IPS-15b (cell line): ENCODE measurements around the gene PAQR7.
A peak's percentile ranks its signal among the peaks of the same experiment; 100 is the strongest.

ENCODE experiments used
- H3K27me3 ChIP-seq: one replicate; pipeline ENCODE4 v1.6.1; 2013; ENCODE audit warnings: low read length; ENCODE audit not compliant: control insufficient read depth, insufficient read depth
- H3K36me3 ChIP-seq: one replicate; pipeline ENCODE4 v1.6.1; 2013; ENCODE audit warnings: low read length; ENCODE audit not compliant: control insufficient read depth, insufficient read depth
- H3K4me1 ChIP-seq: one replicate; pipeline ENCODE4 v1.6.1; 2013; ENCODE audit warnings: mild to moderate bottlenecking, low read length; ENCODE audit not compliant: control insufficient read depth, insufficient read depth
- H3K4me3 ChIP-seq: one replicate; pipeline ENCODE4 v1.5.1; 2013; ENCODE audit warnings: low read depth, low read length
- H3K9ac ChIP-seq: one replicate; pipeline ENCODE4 v1.6.1; 2013; ENCODE audit warnings: low read depth, mild to moderate bottlenecking, low read length
- H3K9me3 ChIP-seq: one replicate; pipeline ENCODE4 v1.6.1; 2013; ENCODE audit warnings: mild to moderate bottlenecking, low read length; ENCODE audit not compliant: control insufficient read depth, insufficient read depth

The PAQR7 gene

DNA sequence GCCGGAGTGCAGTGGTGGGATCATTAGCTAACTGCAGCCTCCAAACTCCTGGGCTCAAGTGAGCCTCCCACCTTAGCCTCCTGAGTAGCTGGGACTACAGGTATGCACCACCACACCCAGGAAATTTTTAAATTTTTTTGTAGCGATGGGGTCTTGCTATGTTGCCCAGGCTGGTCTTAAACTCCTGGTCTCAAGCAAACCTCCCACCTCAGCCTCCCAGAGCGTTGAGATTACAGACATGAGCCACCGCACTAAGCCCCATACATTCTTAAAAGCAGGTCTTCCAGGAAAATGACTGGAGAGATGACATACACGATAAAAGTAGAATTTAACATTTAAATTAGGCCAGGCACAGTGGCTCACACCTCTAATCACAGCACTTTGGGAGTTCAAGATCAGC lies 42.4 kb downstream of the PAQR7 start:
- Histone ChIP-seq H3K36me3 (peaks cover 25% of the 10 kb centered on the region), H3K4me3 (no peak overlapping the region)

DNA sequence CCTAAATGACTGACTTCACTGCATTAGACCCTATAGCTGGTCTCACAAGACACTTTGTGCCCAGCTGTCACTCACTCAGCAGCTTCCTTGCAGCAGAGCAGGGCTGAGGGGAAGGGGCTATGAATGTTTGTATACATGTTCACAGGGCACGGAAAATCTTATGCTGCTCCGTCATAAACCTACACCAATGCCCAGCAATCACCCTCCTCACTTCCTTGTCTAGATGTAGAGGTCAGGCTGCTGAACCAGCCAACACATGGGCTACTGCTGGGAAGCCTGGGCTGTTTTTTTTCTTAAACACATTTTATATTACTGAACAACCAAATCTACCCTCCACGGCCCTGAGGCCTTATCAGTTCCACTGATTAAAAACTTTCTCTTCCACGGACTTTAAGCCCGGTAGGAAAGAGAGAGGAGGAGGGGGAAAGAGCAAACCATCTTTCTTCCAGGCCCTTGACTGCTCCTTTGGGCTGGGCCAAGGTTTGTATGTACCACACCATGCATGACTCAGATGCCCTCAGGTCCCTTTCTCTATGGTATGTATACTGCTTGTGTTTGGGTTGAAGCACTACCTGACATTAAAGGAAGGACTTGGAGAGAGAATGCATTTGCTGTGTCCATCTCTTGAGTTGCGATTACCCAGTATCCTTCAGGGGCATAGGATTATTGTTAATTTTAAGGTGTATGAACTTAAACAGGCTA lies 43.0 kb downstream of the PAQR7 start:
- H3K4me3 ChIP-seq = no peak overlapping the region

More for the DNA sequence above, 42.4 kb downstream of the PAQR7 start:
- Histone ChIP-seq H3K4me1 (no peaks in the 10 kb centered on the region), H3K27me3 (no peaks in the 10 kb centered on the region), H3K9me3 (no peaks in the 10 kb centered on the region), H3K9ac (no peak overlapping the region)

DNA sequence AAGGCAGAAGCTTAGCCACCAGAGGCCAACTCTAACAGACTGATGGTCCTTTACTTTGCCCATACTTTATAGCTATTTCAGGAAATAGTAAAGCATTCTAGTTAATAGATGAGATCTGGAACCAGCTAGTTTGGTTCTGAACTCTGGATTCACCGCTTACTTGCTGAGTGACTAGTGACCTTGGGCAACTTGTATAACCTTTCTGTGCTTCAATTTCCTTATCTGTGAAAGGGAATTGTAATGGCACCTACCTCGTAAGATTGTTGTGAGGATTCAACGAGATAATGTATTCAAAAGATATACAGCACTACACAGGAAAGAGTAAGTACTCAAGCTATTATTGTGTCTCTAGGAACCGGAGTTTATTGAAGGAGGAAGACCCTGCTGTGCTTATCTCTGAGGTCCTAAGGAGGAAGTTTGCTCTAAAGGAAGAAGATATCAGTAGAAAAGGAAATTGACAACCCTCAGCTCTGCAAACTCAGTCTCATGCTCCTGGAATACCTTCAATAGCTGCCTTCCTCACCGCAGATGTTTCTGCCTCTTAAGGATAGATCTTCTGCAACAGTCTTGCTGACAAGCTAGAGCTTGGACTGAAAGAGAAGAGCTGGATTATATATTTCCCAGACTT lies 43.8 kb downstream of the PAQR7 start:
- Histone ChIP-seq H3K9me3 (no peaks in the 10 kb centered on the region), H3K4me1 (no peaks in the 10 kb centered on the region), H3K36me3 (peaks cover 28% of the 10 kb centered on the region), H3K27me3 (no peaks in the 10 kb centered on the region), H3K9ac (no peak overlapping the region), H3K4me3 (no peak overlapping the region)

More for the DNA sequence above, 43.0 kb downstream of the PAQR7 start:
- Histone ChIP-seq H3K9ac (no peak overlapping the region), H3K4me1 (no peaks in the 10 kb centered on the region), H3K27me3 (no peaks in the 10 kb centered on the region), H3K36me3 (peaks cover 26% of the 10 kb centered on the region), H3K9me3 (no peaks in the 10 kb centered on the region)

DNA sequence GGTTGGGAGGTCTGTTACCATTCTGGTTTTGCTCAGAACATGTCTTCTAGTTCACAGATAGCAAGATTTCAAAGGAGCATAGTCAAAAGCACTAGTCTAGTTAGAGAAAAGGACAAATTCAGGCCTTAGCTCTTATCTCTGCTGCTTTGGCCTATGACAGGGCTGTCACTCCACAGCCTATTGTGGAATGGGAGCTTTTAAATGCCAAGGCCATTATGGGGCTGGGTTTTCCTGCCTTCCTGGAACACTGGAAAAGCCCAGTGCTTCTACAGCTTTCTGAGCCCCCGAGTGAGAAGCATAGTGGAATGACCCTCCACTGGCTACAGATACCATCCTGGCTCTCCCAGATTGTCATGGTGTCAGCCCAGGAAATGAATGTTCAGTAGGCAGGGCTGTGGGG lies 46.5 kb downstream of the PAQR7 start:
- Histone ChIP-seq H3K9me3 (no peaks in the 10 kb centered on the region), H3K4me3 (no peak overlapping the region), H3K27me3 (no peaks in the 10 kb centered on the region), H3K9ac (no peak overlapping the region), H3K4me1 (no peaks in the 10 kb centered on the region), H3K36me3 (peaks cover 24% of the 10 kb centered on the region)

DNA sequence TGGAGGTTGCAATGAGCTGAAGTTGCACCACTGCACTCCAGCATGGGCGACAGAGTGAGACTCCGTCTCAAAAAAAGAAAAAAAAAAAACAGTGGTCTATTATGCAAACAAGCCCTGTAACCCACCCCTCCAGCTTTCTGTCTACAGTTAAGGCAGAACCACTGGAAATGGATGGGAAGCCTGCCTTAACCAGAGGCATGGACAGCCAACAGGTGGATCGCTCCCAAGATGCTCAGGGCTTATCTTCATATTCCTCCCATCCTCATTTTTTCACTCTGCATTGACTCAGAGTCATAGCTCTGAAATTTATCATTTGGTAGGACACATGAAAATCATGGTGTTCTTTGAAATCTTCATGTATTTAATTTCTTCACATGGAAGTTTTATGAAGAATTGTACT lies 47.0 kb downstream of the PAQR7 start:
- no peaks in the 10 kb centered on the region for H3K9me3 ChIP-seq
- H3K4me1 ChIP-seq = no peaks in the 10 kb centered on the region
- no peak overlapping the region for H3K9ac ChIP-seq
- H3K36me3 ChIP-seq = peaks cover 24% of the 10 kb centered on the region
- H3K27me3 ChIP-seq = no peaks in the 10 kb centered on the region
- H3K4me3 ChIP-seq = no peak overlapping the region

DNA sequence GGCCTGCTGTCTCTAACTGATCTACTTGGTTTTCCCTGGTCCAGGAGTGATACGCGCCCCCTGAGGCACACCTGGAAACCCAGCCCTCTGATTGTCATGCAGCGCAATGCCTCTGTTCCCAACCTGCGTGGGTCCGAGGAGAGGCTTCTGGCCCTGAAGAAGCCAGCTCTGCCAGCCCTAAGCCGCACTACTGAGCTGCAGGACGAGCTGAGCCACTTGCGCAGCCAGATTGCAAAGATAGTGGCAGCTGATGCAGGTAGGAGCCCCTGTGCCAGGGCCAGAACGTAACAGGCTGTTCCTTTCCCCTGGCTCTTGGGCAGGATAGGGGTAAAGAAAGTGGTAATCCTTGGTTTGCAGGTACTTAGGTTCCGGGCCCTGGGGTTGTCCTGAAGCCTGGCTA lies 48.9 kb downstream of the PAQR7 start:
- Histone ChIP-seq H3K27me3 (peaks cover 5% of the 10 kb centered on the region), H3K9me3 (no peaks in the 10 kb centered on the region), H3K9ac (no peak overlapping the region), H3K36me3 (peaks cover 17% of the 10 kb centered on the region), H3K4me3 (no peak overlapping the region), H3K4me1 (no peaks in the 10 kb centered on the region)

DNA sequence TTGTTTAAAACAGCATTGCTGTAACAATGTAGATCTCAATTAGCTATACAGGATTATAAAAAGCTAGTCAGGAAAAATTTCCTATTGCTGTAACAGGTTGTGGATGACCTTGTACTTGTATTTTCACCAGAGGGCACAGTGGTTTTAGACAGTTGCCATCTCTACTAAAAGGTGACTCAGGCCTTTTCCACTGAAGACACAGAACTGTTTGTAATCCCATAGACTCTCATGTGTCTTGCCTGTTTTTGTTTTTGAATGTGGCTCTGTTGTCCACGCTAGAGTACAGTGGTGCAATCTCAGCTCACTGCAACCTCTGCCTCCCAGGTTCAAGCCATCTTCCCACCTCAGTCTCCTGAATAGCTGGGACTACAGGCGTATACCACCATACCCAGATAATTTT lies 49.9 kb downstream of the PAQR7 start:
- H3K9me3 ChIP-seq = no peaks in the 10 kb centered on the region
- H3K4me3 ChIP-seq = no peak overlapping the region
- peaks cover 17% of the 10 kb centered on the region for H3K36me3 ChIP-seq
- no peaks in the 10 kb centered on the region for H3K4me1 ChIP-seq
- no peak overlapping the region for H3K9ac ChIP-seq
- H3K27me3 ChIP-seq = peaks cover 11% of the 10 kb centered on the region

DNA sequence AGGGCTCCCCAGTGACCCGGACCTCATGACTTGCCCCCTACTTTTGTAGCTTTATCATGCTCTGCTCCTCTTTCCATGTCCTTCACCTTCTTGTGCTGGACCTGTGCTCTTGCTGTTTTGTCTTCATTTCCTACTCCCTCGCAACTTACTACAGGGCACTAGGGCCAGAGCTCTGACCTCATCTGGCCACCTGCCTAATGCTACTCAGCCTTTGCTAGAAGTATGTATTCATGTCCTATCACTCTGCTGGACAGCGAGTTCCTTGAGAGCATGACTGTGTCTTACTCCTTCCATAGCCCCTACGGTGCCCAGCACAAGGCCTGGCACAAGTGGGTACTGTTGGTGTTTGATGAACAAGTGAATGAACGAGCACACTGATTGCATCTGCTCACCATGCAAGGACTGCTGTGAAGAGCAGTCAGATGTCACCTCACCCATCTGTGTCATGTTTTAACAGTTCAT lies 53.8 kb downstream of the PAQR7 start:
- H3K4me3 ChIP-seq = no peak overlapping the region
- peaks cover 9% of the 10 kb centered on the region for H3K4me1 ChIP-seq
- peaks cover 4% of the 10 kb centered on the region for H3K36me3 ChIP-seq
- no peaks in the 10 kb centered on the region for H3K9me3 ChIP-seq
- H3K9ac ChIP-seq = no peak overlapping the region
- H3K27me3 ChIP-seq = peaks cover 11% of the 10 kb centered on the region

DNA sequence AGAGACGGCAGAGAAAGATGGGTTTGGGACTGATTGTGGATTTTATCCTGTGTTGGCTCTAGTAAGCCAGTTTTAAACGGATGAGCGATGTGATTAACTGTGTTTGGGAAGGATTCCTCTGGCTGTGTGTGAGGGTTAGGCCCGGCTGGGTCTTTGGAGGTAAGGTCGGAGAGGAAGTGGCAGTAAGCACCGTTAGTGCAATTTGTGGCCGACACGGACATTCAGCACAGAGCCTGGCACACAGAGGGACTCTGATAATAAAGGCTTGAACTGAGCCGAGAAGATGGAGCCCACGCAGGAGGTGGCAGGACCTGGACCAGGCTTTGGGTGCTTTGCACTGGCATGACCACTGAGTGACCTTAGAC lies 54.4 kb downstream of the PAQR7 start:
- Histone ChIP-seq H3K27me3 (peaks cover 11% of the 10 kb centered on the region), H3K4me3 (peak overlapping the region; percentile 95), H3K4me1 (peaks cover 9% of the 10 kb centered on the region), H3K36me3 (peaks cover 4% of the 10 kb centered on the region), H3K9ac (peak overlapping the region; percentile 89), H3K9me3 (no peaks in the 10 kb centered on the region)

DNA sequence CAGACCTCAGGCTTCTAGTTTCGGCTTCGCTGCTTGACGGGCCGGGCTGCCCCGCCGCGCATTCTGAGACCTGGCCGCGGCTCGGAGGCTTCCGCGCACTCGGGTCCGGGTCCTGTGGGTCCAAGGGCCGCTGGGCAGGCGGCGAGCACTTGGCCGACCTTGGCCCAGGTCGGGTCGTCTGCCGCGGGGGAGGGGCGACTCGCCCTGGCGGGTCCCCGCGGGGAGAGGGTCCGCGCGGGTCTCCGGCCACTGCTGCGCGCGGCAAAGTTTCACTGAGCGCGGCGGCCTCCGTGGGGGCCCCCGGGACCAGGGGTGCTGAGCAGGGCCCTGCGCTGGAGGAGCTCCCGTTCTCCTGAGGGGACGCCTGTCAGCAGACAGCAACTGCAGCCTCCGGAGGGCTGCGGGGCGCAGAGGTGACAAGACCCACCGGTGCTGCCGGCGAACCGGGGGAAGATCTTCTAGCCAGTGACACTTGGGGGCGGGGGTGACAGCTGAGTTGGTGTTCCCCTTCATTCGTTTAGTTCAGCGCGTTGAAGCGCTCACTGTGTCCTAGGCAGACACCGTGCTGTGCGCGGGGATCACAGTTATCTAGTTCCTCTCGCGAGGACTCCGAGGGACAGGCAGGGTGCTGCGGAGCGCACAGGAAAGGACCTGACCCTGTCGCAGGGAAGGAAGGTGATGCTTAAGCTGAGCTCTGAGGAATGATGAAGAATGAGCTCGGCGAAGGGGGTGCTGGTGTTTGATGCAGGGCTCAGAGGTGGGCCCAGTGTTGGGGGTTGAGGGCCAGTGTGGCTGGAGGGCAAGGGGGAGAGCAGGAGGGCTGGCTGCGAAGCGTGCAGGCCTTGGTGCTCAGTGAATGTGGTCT lies 55.0 kb downstream of the PAQR7 start:
- Histone ChIP-seq H3K36me3 (peaks cover 3% of the 10 kb centered on the region), H3K4me3 (peak overlapping the region; percentile 95), H3K4me1 (peaks cover 9% of the 10 kb centered on the region), H3K27me3 (peaks cover 11% of the 10 kb centered on the region), H3K9ac (peak overlapping the region; percentile 89), H3K9me3 (no peaks in the 10 kb centered on the region)

DNA sequence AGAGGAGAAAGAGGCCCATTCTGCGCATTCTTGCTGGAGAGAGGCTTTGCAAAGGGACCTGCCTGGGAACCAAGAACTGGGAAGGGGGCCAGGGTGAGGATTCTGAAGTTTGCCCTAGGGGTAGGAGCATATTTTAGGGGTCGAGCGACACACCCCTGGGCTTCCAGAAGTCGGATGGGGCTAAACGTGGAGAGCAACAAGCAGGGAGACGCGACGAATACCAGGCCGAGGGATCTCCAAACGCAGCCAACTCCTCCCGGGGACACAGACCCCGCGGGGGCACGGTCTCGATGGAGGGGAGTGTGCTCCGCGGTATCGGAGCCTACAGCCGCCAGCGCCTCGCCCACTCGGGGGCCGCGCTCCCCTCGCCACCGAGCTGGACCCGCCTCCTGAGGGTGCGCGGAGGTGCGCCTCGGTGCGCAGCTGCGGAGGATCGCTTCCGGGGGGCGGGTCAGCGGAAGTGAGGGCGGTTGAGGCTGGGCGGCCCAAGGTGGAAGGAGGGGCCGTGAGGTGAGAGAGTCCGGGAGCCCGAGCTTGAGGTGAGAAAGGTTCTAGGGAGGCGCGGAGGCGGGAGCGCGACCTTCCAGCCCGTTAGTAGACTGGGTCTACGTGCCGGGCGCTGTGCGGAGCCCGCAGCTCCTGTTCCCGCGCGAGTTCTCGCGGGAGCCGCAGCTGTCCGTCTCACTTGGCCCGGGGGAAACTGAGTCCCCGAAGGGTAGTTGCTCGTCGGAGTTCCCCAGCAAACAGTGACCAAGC lies 55.8 kb downstream of the PAQR7 start, which contains the start of gene MTFR1L:
Gene MTFR1L (plus strand): TSS at position 464 of the 756 bp plus-strand sequence. CDS start 3,151 bp downstream, outside the sequence.
- peaks cover 9% of the 10 kb centered on the region for H3K4me1 ChIP-seq
- peak within 1 kb of the TSS; percentile 95 for H3K4me3 ChIP-seq
- H3K9me3 ChIP-seq = no peaks in the 10 kb centered on the region
- H3K27me3 ChIP-seq = peaks cover 11% of the 10 kb centered on the region
- H3K36me3 ChIP-seq = peaks cover 6% of the 10 kb centered on the region
- peak within 1 kb of the TSS; percentile 89 for H3K9ac ChIP-seq
